HL-60 (cell line): Measurements from ENCODE around the gene FKBP15.

Experiments
- DNase-seq, 2 experiments: peaks; one replicate each; pipeline ENCODE4 v3.0.0-alpha.2; 2010 to 2020; ENCODE audit warnings: low read depth in 1 of 2, low spot score in 1 of 2
- H3K27ac ChIP-seq: fragments of 250-450 bp; sonication (Bioruptor Pico); replicated peaks from 2 replicates; pipeline ENCODE4 v1.5.1; 2020; ENCODE audit warnings: mild to moderate bottlenecking, moderate library complexity
- H3K27me3 ChIP-seq: fragments of 250-450 bp; sonication (Bioruptor Pico); 2 replicates; pipeline ENCODE4 v1.5.1; 2021; ENCODE audit warnings: mild to moderate bottlenecking, moderate library complexity; ENCODE audit not compliant: insufficient read depth, poor library complexity, severe bottlenecking
- H3K4me3 ChIP-seq: replicated peaks from 2 replicates; pipeline ENCODE4 v1.5.1; 2011; ENCODE audit warnings: mild to moderate bottlenecking, control low read depth, low read length; ENCODE audit not compliant: insufficient read depth
- CTCF ChIP-seq: IDR thresholded peaks from one replicate; pipeline ENCODE4 v1.5.1; 2011; ENCODE audit warnings: low read length, control low read depth, inconsistent platforms; ENCODE audit not compliant: insufficient read depth
- GABPA ChIP-seq: IDR thresholded peaks from 2 replicates; pipeline ENCODE4 v1.6.1; 2012; ENCODE audit warnings: low read depth
- POLR2AphosphoS5 ChIP-seq: IDR thresholded peaks from 2 replicates; pipeline ENCODE4 v1.6.1; 2012; ENCODE audit warnings: low read depth
- REST ChIP-seq: IDR thresholded peaks from 2 replicates; pipeline ENCODE4 v1.6.1; 2012; ENCODE audit warnings: low read depth; ENCODE audit not compliant: insufficient replicate concordance
- SPI1 ChIP-seq: IDR thresholded peaks from 2 replicates; pipeline ENCODE4 v1.6.1; 2012; ENCODE audit warnings: low read depth, mild to moderate bottlenecking, borderline replicate concordance

FKBP15 gene

GRCh38 chr9:113266174-113266573 is 45.1 kb upstream of the FKBP15 start:
- TF ChIP-seq GABPA = no peak
- no peak for TF ChIP-seq REST
- no peak for TF ChIP-seq CTCF
- no peak for TF ChIP-seq SPI1
- no peak for TF ChIP-seq POLR2AphosphoS5
- no peak overlapping the region for H3K27ac ChIP-seq
- H3K4me3 ChIP-seq = no peak overlapping the region
- DNase-seq = no peak
- H3K27me3 ChIP-seq = no peaks in the 10 kb centered on the region

GRCh38 chr9:113261917-113262671 is 41.0 kb upstream of the FKBP15 start:
- no peak for DNase-seq
- no peak overlapping the region for H3K27ac ChIP-seq
- H3K27me3 ChIP-seq = no peaks in the 10 kb centered on the region
- TF ChIP-seq GABPA = no peak
- TF ChIP-seq CTCF = no peak
- no peak for TF ChIP-seq SPI1
- no peak for TF ChIP-seq REST
- TF ChIP-seq POLR2AphosphoS5 = no peak
- H3K4me3 ChIP-seq = no peak overlapping the region

GRCh38 chr9:113258282-113258681 is 37.2 kb upstream of the FKBP15 start:
- Histone ChIP-seq H3K4me3 (no peak overlapping the region), H3K27ac (no peak overlapping the region), H3K27me3 (no peaks in the 10 kb centered on the region)
- DNase-seq = no peak
- no peak for TF ChIP-seq POLR2AphosphoS5
- no peak for TF ChIP-seq SPI1
- TF ChIP-seq GABPA = no peak
- no peak for TF ChIP-seq CTCF
- TF ChIP-seq REST = no peak
